NCI-H1105 treated with DMSO at 0.1 percent for 48 hours (cell line): ENCODE data around the gene LENG8.
"Not testable (repeated sequence)": the region's sequence is repeated elsewhere in the genome, so short reads cannot be mapped to it uniquely, and the experiment has no call there.

Experiments used
- DNase-seq: peaks from one replicate; lab custom pipeline; 2025; lab: John Stamatoyannopoulos, UW

LENG8 gene

DNA sequence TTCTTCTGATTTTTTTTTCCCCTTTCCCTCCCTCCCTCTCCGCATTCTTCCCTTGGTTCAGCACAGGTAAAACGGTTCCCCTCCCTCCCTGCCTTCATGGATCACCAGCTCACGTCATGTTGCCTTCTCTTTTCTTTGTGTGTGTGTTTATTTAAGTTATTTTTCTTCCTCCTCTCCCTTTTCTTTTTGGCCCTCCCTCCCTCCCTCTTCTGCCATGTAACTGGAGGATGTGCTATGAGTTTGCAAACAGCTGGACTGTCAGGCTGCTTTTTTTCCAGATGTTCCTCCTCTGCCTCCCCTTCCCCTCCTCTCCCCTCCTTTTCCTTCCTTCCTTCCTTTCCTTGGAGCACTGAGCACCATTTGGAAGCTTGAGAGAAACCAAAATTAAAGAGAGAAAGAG is 12.6 kb downstream of the LENG8 start:
- no peak for DNase-seq

DNA sequence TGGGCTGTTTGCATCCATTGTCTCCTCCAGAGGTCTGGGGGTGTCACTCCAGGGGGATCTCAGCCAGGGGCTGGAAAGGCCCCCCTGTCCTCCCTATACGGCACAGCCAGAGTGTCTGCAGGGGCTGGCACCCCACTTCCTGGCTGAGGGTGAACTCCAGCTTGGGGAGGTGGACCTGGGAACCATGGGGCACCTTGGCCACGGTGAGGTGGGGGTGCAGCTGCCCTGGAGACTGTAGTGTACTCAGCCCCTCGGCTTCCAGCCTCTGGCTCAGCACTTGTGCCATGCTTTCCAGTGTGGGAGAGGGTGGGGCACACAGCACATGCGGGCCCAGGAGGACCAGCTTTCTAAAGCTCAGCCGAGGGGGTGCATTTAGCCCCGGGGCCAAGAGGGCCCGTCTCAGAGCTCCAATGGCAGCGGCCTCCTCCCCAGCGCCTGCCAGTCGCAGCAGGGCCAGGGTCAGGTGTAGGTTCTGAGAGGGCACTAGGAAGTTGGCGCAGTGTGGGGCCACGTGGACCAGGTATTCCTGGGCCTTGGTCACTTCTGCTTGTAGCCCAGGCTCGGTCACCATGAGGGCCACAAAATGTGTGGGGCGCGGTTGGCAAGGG is 13.2 kb downstream of the LENG8 start:
- no peak for DNase-seq

DNA sequence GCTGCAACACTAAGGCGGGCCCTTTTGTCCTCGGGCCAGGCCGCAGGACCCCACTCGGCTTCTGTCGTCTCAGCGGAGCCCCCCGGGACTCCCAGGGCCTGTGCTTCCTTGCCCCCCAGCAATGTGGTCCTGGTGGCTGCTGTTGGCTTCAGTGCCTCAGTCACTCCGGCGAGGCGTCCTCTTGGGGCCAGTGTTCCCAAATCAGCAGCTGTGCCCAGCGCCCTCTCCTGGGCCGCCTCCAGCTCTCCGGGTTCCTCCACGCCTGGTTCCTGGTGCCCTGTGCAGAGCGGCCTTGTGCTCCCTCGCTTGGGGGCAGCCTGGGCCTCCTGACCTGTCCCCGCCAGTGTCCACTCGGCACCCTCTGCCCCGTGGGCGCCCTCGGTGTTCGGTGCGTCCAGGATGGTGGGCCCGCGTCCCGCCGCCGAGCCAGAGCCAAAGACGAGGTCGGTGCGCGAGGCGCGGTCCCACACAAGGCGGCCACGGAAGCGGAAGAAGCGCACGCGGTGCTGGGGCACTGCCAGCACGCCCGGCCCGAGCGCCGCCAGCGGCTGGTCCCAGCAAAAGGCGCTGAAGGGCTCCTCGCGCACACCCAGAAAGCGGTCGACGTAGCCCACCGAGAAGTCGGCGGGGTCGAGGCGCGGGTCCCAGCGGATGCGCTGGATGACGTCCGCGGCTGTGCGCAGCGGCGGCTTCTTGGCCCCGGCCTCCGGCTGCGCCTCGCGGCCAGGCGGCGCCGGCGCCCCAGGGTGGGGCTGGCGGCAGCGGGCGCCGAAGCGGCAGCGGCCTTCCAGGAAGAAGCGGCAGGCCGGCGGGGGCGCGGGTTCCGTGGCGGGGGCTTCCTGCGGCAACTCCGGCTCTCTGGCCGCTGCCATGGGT is 13.9 kb downstream of the LENG8 start:
- no peak for DNase-seq

DNA sequence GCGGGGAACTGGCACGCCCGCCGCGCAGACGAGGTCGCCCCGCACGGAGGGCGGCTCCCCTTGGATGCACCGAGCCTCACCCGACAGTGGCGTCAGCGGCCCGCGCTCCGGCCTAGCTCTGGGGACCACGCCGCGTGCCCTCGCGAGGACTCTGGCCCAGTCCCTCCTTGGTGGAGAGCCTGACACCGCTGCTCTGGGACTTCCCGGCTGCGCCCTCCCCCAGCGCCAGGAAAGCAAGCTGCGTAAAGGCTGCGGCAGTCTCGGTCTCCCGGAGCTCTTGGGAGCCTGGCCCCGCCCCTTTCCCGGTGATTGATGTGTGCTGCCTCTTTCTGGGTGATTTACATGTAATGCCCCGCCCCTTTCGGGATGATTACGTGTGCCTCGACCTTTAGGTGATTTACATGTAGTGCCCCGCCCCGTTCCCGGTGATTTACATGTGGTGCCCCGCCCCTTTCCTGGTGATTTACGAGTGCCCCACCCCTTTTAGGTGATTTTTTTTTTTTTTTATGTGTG is 14.6 kb downstream of the LENG8 start, which contains the start of gene LENG9:
TSS of gene LENG9 (minus strand) at position 248 of the 513 bp plus-strand sequence. CDS start 252 bp downstream, outside the sequence.
- DNase-seq = peak; percentile 74

DNA sequence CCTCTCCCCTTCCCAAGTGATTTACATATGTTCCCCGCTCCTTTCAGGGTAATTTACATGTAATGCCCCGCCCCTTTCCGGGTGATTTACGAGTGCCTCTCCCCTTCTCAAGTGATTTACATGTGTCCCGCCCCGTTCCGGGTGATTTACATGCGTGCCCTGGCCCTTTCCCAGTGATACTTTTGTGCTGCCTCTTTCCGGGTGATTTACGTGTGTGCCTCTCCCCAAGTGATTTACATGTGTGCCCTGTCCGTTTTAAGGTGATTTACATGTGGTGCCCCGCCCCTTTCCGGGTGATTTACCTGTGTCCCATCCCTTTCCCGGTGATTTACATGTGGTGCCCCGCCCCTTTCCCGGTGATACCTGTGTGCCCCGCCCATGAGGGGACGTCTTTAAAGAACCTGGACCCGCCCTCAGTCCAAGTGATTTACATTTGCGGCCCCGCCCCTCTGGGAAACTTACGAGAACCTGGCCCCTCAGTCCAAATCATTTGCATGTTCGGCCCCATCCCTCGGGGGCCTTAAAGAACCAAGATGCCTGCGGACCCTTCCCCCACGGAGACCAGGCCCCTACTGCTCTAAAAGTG is 15.1 kb downstream of the LENG8 start:
- peak; percentile 65 for DNase-seq

DNA sequence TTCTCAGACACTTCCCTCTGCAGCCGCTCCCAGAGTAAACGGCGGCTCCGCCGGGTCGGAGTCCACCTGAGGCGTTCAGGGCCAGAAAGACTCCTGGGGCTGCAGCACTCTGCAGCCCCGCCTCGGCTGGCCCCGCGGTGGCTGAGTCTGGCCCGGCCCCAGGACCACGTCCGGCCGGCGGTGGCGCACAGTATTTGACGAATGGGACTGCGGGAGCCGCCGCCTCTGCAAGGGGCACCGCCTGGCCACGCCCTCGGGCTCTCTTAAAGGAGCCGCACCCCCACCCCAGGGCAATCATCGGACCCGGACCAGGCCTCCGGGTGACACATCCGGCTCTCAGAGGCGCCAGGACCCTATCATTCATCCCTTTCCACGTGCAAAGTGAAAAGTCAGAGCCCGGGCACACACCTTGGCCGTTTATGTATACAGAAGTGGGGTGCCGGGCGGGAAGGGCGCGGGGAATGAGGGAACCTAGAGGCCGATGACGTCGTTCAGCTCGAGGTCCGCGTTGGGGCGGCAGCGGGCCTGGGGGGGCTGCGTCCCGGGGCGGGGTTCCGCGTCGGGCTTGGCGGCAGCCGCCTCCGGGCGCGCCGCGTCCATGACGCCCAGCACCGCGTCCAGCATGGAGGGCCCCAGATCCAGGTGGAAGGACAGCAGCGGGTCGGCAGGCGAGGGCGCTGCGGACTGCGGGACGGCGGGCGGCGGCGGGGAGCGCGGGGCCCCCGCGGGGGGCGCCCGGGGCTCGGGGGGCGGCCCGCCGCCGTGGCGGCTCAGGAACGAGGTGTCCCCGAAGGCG is 15.8 kb downstream of the LENG8 start:
- DNase-seq = peak; percentile 66

DNA sequence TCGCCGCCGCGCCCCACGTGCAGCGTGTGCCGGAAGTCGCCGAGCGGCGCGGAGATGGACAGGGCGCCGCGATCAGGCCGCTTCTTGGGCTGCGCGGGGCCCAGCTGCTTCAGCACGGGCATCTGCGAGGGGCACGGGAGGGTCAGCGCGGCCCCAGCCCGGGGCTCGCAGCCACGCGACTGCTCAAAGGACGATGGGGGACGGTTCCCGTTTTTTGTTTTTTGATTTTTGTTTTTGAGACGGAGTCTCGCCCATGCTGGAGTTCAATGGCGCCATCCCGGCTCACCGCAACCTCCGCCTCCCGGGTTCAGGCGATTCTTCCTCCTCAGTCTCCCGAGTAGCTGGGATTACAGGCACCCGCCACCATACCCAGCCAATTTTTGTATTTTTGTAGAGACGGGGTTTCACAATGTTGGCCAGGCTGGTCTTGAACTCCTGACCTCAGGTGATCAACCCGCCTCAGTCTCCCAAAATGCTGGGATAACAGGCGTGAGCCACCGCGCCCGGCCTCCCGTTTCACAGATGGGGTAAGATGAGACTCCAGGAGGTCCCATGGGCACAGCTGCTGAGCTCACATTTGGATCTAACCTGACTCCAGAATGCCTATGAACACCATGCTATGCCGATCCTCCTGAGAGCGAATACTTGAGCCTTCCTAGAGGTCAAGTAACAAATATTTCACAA is 16.6 kb downstream of the LENG8 start:
- no peak for DNase-seq

DNA sequence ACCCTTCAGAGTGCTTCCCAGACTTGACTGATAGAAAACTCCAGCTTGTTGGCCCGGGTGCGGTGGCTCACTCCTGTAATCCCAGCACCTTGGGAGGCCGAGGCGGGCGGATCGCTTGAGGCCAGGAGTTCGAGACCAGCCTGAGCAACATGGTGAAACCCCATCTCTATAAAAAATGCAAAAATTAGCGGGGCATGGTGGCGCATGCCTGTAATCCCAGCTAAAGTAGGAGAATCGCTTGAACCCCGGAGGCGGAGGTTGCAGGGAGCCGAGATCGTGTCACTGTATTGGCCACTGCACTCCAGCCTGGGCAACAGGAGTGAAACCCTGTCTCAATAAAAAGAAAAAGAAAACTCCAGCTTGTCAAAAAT is 17.1 kb downstream of the LENG8 start:
- not testable (repeated sequence) for DNase-seq

DNA sequence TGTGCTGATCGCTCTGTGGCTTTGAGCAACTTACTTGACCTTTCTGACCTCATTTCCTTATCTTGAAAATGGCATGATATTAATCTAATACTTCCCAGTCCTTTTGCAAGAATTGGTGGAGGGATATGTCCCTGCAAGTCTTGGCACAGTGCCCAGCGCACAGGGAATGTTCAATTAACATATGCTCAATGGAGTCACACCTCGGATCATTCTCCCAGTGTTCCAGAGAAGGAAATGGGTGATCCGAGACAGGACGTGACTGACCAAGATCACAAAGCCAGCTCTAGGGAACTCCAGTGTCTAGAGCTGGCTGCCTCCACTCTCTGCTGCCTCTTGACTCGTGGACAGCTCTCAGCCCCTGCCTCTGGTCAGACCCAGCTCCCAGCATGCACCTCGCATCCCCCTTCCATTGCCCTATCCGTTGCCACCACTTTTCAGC is 20.5 kb downstream of the LENG8 start:
- DNase-seq = peak; percentile 22

DNA sequence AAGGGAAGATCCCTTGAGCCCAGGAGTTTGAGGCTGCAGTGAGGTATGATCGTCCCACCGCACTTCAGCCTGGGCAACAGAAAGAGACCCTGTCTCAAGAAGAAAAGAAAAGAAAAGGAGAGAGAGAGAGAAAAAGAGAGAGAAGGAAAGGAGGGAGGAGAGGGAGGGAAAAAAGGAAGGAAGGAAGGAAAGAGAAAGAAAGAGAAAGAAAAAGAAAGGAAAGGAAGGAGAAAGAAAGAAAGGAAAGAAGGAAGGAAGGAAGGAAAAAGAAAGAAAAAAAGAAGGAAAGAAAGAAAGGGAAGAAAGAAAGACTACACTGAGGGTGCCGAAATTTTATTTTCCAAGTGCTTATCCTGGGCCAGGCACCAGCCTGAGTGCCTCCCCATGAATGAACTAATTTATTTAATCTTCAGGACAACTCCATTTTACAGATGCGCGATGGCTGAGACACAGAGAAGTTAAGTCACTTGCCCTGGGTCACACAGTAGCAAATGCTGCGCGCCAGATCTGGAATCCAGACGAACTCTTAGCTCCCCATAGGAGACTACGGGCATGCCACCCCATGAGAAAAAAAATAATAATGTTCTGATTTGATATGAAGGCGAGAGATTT is 21.4 kb downstream of the LENG8 start:
- DNase-seq = no peak

DNA sequence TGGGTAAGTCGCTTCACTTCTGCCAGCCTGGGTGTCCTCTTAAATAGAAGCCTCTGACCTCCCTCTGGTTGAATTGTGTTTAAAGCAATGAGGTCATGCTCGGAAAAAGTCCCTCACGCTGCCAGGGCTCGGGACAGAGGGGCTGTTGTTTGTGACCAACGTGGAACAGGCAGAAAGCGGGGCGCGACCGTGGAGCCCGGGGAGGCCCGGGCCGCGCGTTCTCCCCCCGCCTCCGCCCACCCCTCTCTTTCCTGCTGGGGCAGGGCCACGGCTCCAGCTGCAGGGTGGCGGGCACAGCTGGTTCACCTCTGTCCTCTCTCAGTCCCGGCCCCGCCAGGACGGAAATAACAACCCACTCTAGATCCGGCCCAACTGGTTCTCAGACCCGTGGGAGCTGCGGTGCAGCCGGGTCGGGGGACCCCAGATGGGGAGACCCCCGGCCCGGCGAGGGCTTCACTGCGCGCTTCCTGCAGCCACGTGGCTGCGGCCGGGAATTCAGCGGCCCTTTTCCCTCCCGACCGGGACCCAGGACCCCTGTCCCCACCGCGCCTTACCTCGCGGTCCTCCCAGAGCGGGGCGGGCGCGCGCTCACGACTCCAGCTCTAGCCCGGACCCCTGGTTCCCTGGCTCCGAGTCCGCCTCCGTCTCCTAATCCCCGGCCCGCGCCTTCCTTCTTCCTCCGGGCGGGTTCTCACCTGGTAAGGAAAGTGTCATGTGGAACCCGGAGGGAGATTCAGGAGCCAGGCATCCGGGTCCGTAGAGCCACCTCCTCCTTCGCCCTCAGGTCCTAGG is 22.2 kb downstream of the LENG8 start:
- no peak for DNase-seq

DNA sequence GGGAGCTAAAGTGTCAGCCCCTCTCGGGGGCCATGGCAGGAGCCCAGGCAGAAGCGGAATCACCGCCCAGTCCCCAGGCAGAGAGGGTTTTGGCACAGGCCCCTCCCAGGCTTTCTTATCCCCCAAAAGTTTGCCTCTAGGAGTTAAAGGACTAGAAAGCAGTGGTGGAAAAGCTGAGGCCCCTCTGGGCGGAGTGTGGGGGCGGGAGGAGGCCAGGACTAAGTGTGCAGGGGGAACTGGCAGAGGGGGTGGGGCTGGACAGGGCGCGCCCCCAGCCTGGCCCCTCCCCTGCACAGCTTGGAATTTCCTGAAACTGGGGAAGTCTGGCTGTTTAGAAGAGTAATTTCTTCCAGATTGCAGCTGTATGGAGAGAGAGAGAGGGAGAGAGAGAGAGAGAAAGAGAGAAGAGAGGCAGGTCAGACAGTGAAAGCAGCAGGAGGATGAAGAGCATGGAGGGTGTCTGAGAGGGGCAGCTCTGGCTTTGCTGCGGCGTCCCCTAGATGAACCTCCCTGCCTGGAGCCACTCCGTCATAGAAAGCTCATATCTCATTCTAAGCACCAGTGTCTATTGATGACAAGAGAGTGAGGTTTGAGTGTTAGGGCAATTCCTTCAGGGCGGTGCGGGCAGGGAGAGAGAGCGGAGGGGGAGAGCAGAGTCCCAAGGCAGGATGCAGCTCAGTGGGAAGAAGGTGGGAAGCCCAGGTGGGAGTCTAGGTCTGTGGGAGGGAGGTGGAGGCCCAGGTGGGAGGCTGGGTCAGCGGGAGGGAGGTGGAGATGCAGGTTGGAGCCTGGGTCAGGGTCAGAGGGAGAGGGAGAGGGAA is 24.3 kb downstream of the LENG8 start, which contains the start of gene CDC42EP5:
TSS of gene CDC42EP5 (minus strand) at position 226 of the 821 bp plus-strand sequence. CDS start 7,749 bp downstream, outside the sequence.
- no peak for DNase-seq

DNA sequence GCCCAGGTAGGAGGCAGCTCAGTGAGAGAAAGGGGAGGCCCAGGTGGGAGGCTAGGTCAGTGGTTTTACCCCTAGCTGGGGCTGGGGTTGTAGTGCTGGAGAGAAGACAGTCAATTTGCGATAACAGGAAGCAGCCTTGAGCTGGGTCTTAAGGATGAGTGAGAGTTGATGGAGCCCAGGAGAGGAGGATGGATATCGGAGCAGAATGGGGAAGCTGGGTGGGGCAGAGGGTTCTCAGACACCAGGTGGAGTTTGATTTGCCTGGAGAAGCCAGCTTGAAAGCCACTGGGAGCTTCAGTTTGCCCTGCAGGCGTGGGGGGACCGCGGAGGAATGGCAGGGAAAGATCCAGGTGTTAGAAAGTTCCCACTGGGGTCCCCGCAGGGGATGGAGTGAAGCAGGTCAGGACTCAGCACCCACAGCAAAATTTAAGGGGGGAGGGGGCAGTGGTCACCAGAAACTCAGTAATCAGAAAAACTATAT is 24.9 kb downstream of the LENG8 start:
- DNase-seq = no peak

DNA sequence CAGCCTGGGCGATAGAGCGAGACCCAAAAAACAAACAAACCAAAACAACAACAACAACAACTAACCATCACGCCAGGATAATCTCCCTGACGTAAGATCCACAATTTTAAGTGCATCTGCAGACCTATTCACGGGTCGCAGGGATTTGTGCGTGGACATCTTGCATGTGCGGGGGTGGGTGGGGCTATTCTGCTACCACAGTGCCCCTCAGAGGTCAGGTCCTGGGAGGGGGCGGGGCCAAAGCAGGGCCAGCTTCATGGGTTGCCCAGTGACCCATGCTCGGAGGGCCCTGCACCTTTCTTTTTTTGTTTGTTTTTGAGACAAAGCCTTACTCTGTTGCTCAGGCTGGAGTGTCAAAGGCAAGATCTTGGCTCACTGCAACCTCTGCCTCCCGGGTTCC is 26.7 kb downstream of the LENG8 start:
- DNase-seq = no peak

DNA sequence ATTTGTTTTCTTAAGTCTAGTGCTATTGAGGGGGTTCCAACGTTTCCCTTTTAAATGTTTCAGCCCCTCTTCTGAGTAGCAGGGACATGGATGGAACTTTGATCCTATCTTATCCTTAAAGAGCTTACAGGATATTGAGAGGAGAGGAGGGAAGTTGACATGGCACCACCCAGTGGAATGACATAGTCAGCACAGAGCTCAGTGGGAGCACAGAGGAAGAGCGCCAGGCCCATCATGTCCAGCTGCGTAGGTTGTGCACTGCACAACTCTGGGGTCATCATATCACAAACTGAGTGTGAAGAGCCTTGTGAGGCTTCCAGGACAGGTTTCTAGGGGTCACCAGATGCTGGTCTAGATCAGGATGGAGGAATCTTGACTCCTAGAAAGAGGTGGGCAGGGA is 28.7 kb downstream of the LENG8 start:
- DNase-seq = no peak

DNA sequence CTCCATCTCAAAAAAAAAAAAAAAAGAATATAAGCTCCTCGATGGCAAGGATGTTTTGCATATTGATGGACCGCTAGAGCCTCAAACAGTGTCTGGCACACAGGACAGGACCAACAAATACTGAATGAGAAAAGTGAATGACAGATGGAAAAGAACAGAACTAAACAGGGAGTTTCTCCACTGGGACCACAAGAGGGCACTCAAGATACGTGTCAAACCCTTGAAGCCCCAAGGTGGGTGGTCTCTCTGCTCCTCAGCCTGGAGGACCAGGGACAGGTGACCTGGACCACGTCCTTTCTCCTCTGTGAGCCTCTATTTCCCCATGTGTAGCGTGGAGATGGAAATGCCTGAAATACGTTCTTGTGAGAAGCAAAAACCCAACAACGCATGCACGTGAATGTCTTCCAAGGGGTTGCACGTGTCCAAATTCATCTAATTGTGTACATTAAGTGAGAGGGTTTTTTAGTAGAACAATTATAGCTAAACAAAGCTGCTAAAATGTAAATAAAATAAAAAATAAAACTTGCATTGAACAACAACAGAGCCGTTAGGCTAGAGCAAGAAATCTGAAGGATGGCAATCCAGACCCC is 29.8 kb downstream of the LENG8 start:
- peak; percentile 58 for DNase-seq

DNA sequence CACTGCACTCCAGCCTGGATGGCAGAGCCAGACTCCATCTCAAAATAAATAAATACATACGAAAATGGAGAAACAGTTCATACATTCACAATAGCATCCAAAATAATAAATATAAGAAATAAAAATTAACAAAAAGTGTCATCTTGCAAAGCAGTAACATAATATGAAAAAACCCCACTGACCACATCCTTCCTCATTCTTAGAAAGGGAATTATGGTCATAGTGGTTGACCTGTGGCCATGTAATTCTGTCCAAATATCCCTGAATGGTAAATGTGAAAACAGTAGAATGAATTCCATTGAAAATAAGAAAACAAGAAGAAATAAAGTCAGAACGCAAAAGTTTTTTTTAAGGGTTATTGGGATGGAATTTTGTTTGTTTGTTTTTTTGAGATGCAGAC is 31.1 kb downstream of the LENG8 start:
- DNase-seq = no peak

DNA sequence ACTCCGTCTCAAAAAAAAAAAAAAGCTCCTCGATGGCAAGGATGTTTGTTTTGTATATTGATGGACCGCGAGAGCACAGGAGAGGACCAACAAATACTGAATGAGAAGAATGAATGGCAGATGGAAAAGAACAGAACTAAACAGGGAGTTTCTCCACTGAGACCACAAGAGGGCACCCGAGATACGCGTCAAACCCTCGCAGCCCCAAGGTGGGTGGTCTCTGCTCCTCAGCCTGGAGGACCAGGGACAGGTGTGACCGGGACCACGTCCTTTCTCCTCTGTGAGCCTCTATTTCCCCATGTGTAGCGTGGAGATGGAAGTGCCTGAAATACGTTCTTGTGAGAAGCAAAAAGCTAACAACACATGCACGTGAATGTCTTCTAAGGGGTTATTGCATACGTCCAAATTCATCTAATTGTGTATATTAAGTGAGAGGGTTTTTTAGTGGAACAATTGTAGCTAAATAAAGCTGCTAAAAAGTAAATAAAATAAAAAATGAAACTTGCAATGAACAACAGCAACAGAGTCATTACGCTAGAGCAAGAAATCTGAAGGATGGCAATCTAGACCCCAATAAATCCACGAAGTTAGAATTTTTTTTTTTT is 32.4 kb downstream of the LENG8 start:
- DNase-seq = peak; percentile 69
